Lower leg skin (tissue), 4 donors: Measurements from ENCODE around the gene KCNS1. TPM values are rescaled to one million over a fixed set of nuclear protein-coding genes. Genes with fewer than 3 reads are reported as not detected.

ENCODE experiments used
- DNase-seq, 2 donors: peaks; one replicate each; pipeline ENCODE4 v3.0.0-alpha.2; 2019; ENCODE audit warnings: low spot score in 2 of 2
- H3K4me3 ChIP-seq: fragments of 200-600 bp; sonication (generic); 2 replicates; pipeline ENCODE4 v1.5.1; 2017; ENCODE audit warnings: mild to moderate bottlenecking, low read depth; ENCODE audit not compliant: poor library complexity, severe bottlenecking
- POLR2A ChIP-seq, 2 donors: fragments of 450-650 bp; IDR thresholded peaks; one replicate each; pipeline ENCODE4 v1.6.1; 2016 to 2017; ENCODE audit warnings: antibody characterized with exemption in 2 of 2, mild to moderate bottlenecking in 1 of 2, moderate library complexity in 1 of 2
- WGBS, 2 donors: methylation state at CpG; one replicate each; pipeline ENCODE4 v1.1.5; 2018; 5-methylcytosine and 5-hydroxymethylcytosine counted together
- intact Hi-C: fragments of 100-400 bp; cut with DNase I; formaldehyde crosslinking; loops from one replicate; pipeline ENCODE4 v1.15.0; 2023; ENCODE audit warnings: low total_unique reads
- total RNA-seq, 4 donors: library from RNA; depleted of rRNA; stranded (reverse); fragments of >200 nt; gene quantifications; one replicate each; pipeline ENCODE4 v1.1.0, GENCODE V29; 2016
- TF ChIP-seq, protein P1 (sequence below), 3 donors: fragments of 450-650 bp; IDR thresholded peaks; one replicate each; pipeline ENCODE4 v1.5.1; 2016; ENCODE audit warnings: antibody characterized with exemption in 3 of 3, mild to moderate bottlenecking in 3 of 3, moderate library complexity in 2 of 3

KCNS1 gene
- total RNA-seq, 4 donors from 2014 or later, result 0.84 to 2.3 (median 1.3) TPM

DNA sequence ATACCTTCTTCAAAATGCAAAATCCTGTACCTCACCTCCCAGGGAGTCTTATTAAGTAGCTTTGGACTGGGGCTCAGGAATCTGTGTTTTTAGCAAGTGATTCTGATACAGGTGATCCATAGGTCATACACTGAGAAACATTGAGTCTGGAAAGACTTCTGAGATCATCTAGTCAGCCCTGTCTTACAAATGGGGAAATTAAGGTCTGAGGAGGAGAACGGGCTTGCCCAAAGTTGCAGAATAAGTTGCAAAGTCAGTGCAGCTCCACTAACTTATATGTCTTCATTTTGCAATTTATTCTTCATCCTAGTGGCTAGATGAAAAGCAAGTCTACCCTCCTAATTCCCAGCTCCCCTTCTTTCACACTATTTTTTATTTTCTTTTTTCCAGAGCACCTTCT, 28.9 kb downstream of the KCNS1 start:
- 79 to 96% methylated on average over 1 of the region's 1 CpG for WGBS, 2 donors
- DNase-seq, result no peak
- intact Hi-C loops, result no loop called here
- H3K4me3 ChIP-seq, result no peak overlapping the region
- TF ChIP-seq, protein P1, sequence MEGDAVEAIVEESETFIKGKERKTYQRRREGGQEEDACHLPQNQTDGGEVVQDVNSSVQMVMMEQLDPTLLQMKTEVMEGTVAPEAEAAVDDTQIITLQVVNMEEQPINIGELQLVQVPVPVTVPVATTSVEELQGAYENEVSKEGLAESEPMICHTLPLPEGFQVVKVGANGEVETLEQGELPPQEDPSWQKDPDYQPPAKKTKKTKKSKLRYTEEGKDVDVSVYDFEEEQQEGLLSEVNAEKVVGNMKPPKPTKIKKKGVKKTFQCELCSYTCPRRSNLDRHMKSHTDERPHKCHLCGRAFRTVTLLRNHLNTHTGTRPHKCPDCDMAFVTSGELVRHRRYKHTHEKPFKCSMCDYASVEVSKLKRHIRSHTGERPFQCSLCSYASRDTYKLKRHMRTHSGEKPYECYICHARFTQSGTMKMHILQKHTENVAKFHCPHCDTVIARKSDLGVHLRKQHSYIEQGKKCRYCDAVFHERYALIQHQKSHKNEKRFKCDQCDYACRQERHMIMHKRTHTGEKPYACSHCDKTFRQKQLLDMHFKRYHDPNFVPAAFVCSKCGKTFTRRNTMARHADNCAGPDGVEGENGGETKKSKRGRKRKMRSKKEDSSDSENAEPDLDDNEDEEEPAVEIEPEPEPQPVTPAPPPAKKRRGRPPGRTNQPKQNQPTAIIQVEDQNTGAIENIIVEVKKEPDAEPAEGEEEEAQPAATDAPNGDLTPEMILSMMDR (IDR thresholded peaks at IDR 0.05), result no peak
- TF ChIP-seq POLR2A (IDR thresholded peaks at IDR 0.05), result no peak

GRCh38 chr20:45070932-45071632, 29.8 kb downstream of the KCNS1 start:
- intact Hi-C loops, result no loop called here
- WGBS, 2 donors, result 78 to 83% methylated on average over 6 of the region's 6 CpGs

GRCh38 chr20:45069261-45069660, 31.7 kb downstream of the KCNS1 start:
- H3K4me3 ChIP-seq, result no peak overlapping the region
- no peak for TF ChIP-seq POLR2A (IDR thresholded peaks at IDR 0.05)
- TF ChIP-seq, protein P1 (IDR thresholded peaks at IDR 0.05), result no peak
- intact Hi-C loops, result no loop called here
- no peak for DNase-seq
- 96 to 97% methylated on average over 1 of the region's 1 CpG for WGBS, 2 donors

More at GRCh38 chr20:45070932-45071632, 29.8 kb downstream of the KCNS1 start:
- DNase-seq, result no peak
- H3K4me3 ChIP-seq, result no peak overlapping the region
- TF ChIP-seq, protein P1 (IDR thresholded peaks at IDR 0.05), result no peak
- TF ChIP-seq POLR2A (IDR thresholded peaks at IDR 0.05), result no peak

DNA sequence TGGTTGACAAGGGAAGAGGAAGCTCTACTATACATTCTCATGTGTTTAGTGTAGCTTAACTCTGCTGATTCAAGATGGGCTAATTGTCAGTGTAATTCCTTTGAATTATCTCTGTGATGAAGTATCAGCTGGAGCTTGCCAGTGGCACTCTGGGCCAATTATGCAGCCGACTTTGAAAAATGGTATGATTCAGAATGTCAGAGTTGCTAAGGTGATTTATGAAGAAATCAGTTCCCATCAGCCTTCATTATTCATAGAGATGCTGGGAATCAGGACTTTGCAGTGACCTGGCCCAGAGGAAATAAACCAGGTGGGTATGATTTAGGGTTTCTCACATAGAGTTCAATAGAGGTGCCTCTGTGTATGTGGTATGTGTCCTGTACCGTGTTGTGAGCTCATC, 33.4 kb downstream of the KCNS1 start:
- TF ChIP-seq, protein P1 (IDR thresholded peaks at IDR 0.05), result no peak
- no peak for TF ChIP-seq POLR2A (IDR thresholded peaks at IDR 0.05)
- no peak overlapping the region for H3K4me3 ChIP-seq
- 37 to 56% methylated on average over 2 of the region's 2 CpGs for WGBS, 2 donors
- intact Hi-C loops, result no loop called here
- DNase-seq, result no peak

DNA sequence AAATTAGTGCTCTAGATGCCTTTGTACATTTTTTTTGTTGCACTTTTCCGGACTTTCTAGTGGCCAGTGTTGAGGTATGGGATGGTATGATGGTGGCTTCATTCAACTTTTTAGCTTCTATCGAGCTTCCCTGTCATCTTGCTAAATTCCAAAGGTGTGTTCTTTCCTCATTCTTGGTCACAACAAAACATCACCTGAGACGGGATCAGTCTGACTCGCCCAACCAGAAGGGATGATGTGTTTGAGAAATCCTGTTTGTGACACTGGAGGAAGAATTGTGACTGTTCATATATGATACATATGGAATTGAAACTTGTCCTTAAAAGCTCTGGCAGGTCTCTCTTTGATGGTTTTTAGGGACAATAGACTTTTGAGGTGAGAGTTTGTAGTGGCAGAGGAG, 33.8 kb downstream of the KCNS1 start:
- no peak for DNase-seq
- no peak overlapping the region for H3K4me3 ChIP-seq
- WGBS, 2 donors, result 71 to 74% methylated on average over 4 of the region's 4 CpGs
- intact Hi-C loops, result no loop called here
- TF ChIP-seq POLR2A (IDR thresholded peaks at IDR 0.05), result no peak
- TF ChIP-seq, protein P1 (IDR thresholded peaks at IDR 0.05), result no peak

DNA sequence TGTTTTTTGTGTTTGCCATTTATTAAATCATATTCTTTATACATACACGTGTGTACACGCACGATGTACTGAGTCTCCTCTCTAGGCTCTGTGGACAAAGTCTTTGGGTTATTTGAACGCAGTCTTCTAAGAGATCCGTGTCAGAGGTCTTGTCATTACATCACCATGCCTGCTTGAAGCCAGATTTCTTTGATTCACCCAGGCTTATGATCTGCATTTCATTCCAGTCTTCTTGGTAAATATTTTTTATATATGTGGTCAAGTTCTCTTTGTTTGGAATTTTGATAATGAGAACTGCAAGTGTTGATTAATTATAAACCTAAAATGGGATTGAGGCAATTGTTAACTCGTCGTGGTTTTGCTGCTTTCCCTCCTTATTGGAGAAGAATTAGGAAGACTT, 34.6 kb downstream of the KCNS1 start:
- TF ChIP-seq, protein P1 (IDR thresholded peaks at IDR 0.05), result no peak
- no peak for TF ChIP-seq POLR2A (IDR thresholded peaks at IDR 0.05)
- intact Hi-C loops, result no loop called here
- no peak overlapping the region for H3K4me3 ChIP-seq
- DNase-seq, result no peak
- WGBS, 2 donors, result 87 to 88% methylated on average over 7 of the region's 7 CpGs
